Brain microvascular endothelial cell (primary cell): ENCODE results near the gene CHRNA4.

Experiments used
- DNase-seq: peaks from one replicate; pipeline ENCODE4 v3.0.0-alpha.2; 2020
- H3K27ac ChIP-seq: fragments of 250-450 bp; sonication (Bioruptor Pico); 2 replicates; pipeline ENCODE4 v1.5.1; 2020; ENCODE audit warnings: mild to moderate bottlenecking, moderate library complexity
- H3K27me3 ChIP-seq: fragments of 250-450 bp; sonication (Bioruptor Pico); replicated peaks from 2 replicates; pipeline ENCODE4 v1.5.1; 2020; ENCODE audit warnings: mild to moderate bottlenecking
- H3K36me3 ChIP-seq: fragments of 250-450 bp; sonication (Bioruptor Pico); replicated peaks from 2 replicates; pipeline ENCODE4 v1.5.1; 2020; ENCODE audit warnings: mild to moderate bottlenecking
- H3K4me3 ChIP-seq: 2 replicates; pipeline ENCODE4 v1.5.1; 2011; ENCODE audit warnings: low read depth, mild to moderate bottlenecking, control low read depth, low read length, moderate library complexity
- CTCF ChIP-seq: IDR thresholded peaks from 2 replicates; pipeline ENCODE4 v1.5.1; 2011; ENCODE audit warnings: low read depth, mild to moderate bottlenecking, moderate library complexity, low read length, control low read depth, inconsistent platforms; ENCODE audit errors: missing control alignments
- in situ Hi-C: cut with HindIII; loops from 2 replicates; pipeline ENCODE4 v1.10.0; 2017; ENCODE audit warnings: low sequenced_read_pairs, low pct_ligation_motif_present

CHRNA4 gene

GRCh38 chr20:63296531-63297299, 64.4 kb downstream of the CHRNA4 start:
- TF ChIP-seq CTCF, result no peak
- no peak overlapping the region for H3K27ac ChIP-seq
- H3K4me3 ChIP-seq, result no peak overlapping the region
- in situ Hi-C loops, result no loop called here
- no peaks in the 10 kb centered on the region for H3K36me3 ChIP-seq
- peaks cover 22% of the 10 kb centered on the region for H3K27me3 ChIP-seq
- no peak for DNase-seq

- Histone ChIP-seq H3K4me3 (no peak overlapping the region), H3K36me3 (no peaks in the 10 kb centered on the region), H3K27me3 (peaks cover 22% of the 10 kb centered on the region), H3K27ac (no peak overlapping the region)
- no peak for TF ChIP-seq CTCF
- in situ Hi-C loops, result no loop called here
- DNase-seq, result no peak
Observed at GRCh38 chr20:63295846-63296245, 65.3 kb downstream of the CHRNA4 start.

- H3K27ac ChIP-seq, result no peak overlapping the region
- H3K27me3 ChIP-seq, result peaks cover 22% of the 10 kb centered on the region
- no peak overlapping the region for H3K4me3 ChIP-seq
- in situ Hi-C loops, result no loop called here
- no peak for DNase-seq
- no peaks in the 10 kb centered on the region for H3K36me3 ChIP-seq
- peak; percentile 24 for TF ChIP-seq CTCF
Observed at GRCh38 chr20:63295422-63295821, 65.7 kb downstream of the CHRNA4 start.

DNA sequence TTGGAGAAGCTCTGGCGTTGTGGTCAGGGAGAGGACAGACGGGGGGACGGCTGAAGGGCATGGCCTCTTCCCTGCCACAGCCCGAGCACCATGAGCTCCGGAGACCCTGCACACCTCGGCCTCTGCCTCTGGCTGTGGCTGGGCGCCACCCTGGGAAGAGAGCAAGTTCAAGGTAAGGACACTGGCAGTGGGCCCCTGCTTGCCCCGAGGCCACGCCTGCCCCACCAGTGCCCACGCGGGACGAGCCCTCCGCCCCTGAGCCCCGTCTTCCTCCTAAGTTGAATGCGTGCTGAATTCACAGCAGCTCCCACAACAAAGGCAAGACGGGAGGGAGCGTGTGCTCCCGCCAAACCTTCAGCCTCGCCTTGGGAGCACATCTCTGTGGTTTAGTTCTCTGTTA, 66.1 kb downstream of the CHRNA4 start:
- Histone ChIP-seq H3K27me3 (peaks cover 22% of the 10 kb centered on the region), H3K27ac (no peak overlapping the region), H3K36me3 (no peaks in the 10 kb centered on the region), H3K4me3 (no peak overlapping the region)
- TF ChIP-seq CTCF, result no peak
- no peak for DNase-seq
- in situ Hi-C loops, result no loop called here

GRCh38 chr20:63294536-63294900, 66.6 kb downstream of the CHRNA4 start:
- DNase-seq, result no peak
- in situ Hi-C loops, result no loop called here
- peaks cover 22% of the 10 kb centered on the region for H3K27me3 ChIP-seq
- no peak for TF ChIP-seq CTCF
- H3K4me3 ChIP-seq, result no peak overlapping the region
- H3K36me3 ChIP-seq, result peaks cover 3% of the 10 kb centered on the region
- H3K27ac ChIP-seq, result no peak overlapping the region
